ENCODE data around the gene MAN1C1.

Gene MAN1C1

GRCh38 chr1:25819491-25820246 lies 203.1 kb downstream of the MAN1C1 start, which contains the start of gene MTFR1L:
TSS of gene MTFR1L (plus strand) at chr1:25819954. CDS start at chr1:25823105, 3,151 bp downstream.
- peak in 13 of 14 donors; percentile 60 to 89 (median 82) for DNase-seq

DNA sequence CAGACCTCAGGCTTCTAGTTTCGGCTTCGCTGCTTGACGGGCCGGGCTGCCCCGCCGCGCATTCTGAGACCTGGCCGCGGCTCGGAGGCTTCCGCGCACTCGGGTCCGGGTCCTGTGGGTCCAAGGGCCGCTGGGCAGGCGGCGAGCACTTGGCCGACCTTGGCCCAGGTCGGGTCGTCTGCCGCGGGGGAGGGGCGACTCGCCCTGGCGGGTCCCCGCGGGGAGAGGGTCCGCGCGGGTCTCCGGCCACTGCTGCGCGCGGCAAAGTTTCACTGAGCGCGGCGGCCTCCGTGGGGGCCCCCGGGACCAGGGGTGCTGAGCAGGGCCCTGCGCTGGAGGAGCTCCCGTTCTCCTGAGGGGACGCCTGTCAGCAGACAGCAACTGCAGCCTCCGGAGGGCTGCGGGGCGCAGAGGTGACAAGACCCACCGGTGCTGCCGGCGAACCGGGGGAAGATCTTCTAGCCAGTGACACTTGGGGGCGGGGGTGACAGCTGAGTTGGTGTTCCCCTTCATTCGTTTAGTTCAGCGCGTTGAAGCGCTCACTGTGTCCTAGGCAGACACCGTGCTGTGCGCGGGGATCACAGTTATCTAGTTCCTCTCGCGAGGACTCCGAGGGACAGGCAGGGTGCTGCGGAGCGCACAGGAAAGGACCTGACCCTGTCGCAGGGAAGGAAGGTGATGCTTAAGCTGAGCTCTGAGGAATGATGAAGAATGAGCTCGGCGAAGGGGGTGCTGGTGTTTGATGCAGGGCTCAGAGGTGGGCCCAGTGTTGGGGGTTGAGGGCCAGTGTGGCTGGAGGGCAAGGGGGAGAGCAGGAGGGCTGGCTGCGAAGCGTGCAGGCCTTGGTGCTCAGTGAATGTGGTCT lies 203.9 kb downstream of the MAN1C1 start:
- DNase-seq = peak in 2 of 14 donors; percentile 15 to 35

DNA sequence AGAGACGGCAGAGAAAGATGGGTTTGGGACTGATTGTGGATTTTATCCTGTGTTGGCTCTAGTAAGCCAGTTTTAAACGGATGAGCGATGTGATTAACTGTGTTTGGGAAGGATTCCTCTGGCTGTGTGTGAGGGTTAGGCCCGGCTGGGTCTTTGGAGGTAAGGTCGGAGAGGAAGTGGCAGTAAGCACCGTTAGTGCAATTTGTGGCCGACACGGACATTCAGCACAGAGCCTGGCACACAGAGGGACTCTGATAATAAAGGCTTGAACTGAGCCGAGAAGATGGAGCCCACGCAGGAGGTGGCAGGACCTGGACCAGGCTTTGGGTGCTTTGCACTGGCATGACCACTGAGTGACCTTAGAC lies 204.5 kb downstream of the MAN1C1 start:
- no peak for DNase-seq

- DNase-seq = no peak
Observed at GRCh38 chr1:25821630-25822091, 205.1 kb downstream of the MAN1C1 start.

DNA sequence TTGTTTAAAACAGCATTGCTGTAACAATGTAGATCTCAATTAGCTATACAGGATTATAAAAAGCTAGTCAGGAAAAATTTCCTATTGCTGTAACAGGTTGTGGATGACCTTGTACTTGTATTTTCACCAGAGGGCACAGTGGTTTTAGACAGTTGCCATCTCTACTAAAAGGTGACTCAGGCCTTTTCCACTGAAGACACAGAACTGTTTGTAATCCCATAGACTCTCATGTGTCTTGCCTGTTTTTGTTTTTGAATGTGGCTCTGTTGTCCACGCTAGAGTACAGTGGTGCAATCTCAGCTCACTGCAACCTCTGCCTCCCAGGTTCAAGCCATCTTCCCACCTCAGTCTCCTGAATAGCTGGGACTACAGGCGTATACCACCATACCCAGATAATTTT lies 209.0 kb downstream of the MAN1C1 start:
- no peak for DNase-seq

DNA sequence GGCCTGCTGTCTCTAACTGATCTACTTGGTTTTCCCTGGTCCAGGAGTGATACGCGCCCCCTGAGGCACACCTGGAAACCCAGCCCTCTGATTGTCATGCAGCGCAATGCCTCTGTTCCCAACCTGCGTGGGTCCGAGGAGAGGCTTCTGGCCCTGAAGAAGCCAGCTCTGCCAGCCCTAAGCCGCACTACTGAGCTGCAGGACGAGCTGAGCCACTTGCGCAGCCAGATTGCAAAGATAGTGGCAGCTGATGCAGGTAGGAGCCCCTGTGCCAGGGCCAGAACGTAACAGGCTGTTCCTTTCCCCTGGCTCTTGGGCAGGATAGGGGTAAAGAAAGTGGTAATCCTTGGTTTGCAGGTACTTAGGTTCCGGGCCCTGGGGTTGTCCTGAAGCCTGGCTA lies 210.0 kb downstream of the MAN1C1 start:
- no peak for DNase-seq

- DNase-seq = no peak
Observed at GRCh38 chr1:25828491-25828890, 211.9 kb downstream of the MAN1C1 start.

GRCh38 chr1:25829046-25829445 lies 212.5 kb downstream of the MAN1C1 start:
- no peak for DNase-seq

GRCh38 chr1:25831569-25832196 lies 215.1 kb downstream of the MAN1C1 start:
- DNase-seq = no peak

DNA sequence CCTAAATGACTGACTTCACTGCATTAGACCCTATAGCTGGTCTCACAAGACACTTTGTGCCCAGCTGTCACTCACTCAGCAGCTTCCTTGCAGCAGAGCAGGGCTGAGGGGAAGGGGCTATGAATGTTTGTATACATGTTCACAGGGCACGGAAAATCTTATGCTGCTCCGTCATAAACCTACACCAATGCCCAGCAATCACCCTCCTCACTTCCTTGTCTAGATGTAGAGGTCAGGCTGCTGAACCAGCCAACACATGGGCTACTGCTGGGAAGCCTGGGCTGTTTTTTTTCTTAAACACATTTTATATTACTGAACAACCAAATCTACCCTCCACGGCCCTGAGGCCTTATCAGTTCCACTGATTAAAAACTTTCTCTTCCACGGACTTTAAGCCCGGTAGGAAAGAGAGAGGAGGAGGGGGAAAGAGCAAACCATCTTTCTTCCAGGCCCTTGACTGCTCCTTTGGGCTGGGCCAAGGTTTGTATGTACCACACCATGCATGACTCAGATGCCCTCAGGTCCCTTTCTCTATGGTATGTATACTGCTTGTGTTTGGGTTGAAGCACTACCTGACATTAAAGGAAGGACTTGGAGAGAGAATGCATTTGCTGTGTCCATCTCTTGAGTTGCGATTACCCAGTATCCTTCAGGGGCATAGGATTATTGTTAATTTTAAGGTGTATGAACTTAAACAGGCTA lies 215.9 kb downstream of the MAN1C1 start:
- no peak for DNase-seq

- DNase-seq = no peak
Observed at GRCh38 chr1:25833158-25833557, 216.6 kb downstream of the MAN1C1 start.

Data from C1 segment of cervical spinal cord (tissue), 14 donors.